Activated CD4-positive, alpha-beta T cell treated with anti-CD3 and anti-CD28 coated beads for 48 hours (primary cell): ENCODE data around the gene CFAP92.
"Not testable (repeated sequence)": the region's sequence is repeated elsewhere in the genome, so short reads cannot be mapped to it uniquely, and the experiment has no call there.

Source experiments
- DNase-seq: peaks from one replicate; pipeline ENCODE4 v3.0.0-alpha.2; 2020

CFAP92 gene

DNA sequence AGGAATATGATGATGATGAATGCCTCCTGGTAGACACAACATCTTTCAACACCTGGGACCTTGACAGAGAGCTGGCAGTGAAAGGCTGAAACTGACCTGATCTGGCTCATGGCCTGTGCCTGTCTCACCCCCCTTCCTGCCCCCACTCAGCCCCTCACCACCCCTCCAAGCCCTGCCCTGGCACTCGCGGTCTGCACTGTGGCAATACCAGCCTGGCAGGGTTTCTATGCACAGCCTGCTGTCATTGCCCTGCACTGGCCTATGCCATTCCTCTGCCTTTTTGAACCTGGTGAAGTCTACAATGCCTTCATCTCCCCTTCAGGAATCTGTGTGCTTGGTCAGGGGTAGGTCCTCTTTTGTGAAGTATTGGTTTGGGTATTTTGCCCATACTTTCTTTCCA is 58.0 kb downstream of the CFAP92 start:
- no peak for DNase-seq

DNA sequence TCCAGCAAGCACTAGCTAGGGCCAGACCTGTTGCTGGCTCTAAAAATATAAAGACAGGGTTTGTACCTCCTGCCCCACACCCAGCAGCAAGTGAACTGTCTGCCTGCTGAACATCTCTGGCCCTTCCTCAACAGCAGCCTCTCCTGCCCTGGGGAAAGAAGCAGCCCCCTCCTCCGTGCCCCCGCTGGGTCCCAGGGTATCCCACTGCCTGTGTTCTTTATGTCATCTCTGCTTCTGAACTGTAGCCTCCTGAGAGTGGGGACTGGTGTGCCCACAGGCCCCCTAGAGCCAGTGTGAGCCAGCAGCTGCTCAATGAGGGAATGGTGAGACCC is 60.0 kb downstream of the CFAP92 start:
- DNase-seq: no peak

DNA sequence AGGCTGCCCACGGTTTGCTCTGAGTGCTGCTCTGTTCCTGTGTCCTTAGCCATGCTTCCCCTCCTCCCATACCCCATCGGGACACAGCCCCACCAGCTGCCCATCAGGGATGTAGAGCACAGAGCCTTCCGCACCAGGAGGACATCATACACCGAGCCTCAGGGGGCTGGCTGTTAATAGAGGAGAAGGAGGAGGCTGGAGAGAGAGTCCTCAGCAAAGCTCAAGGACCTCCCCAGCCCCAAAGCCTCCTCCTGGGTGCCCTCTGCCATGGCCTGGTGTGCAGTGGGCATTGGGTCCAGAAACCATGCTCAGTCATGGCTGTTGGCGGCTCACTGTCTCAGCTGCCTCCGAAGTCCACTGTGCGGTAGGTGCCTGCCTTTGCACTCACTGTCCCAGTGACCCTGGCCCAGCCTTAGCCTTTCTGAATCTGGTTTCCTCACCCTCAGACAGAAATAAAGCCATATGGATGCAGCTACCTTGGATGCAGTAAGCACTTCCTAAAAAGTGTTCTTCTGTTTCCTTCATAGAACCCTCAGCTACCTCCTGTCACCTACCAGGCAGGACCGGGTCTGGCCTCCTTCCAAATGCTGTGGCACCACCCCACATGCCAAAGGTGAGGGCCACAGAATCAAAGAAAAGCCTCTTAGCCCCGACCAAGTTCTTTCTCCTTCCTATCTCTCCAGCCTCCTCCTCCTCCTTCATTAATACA is 60.5 kb downstream of the CFAP92 start:
- DNase-seq: no peak

DNA sequence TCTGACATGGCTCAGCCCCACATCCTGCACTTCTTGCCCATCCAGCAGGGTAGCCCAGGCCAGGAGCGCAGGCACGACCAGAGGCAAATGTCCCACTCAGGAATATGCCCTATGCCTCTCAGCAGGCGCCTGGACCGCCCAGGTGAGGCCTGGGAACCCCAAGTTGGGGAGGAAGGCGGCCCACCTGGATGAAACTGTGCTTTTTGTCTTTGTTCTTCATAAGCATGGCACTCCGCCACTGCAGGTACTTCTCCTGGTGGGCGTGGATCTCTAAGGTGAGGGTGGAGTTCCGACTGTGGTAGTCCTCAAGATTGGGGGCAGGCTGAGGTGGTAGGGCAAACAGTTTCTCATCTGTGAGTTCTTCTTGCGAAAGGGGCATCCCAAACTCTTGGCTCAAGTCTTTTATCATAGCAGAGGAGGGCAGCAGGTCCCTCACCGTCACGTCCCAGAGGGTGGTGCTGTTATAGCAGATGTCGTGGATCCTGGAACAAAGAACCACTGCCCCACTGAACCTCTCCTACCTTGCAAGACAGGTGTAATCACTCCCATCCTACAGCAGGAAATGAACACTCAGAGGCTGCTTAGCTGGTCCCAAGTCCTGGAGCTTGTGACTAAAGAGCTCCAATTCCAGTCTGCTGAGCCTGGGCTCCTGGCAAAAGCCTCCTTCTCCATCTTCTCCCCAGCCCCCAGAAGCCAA is 61.2 kb downstream of the CFAP92 start:
- no peak for DNase-seq

DNA sequence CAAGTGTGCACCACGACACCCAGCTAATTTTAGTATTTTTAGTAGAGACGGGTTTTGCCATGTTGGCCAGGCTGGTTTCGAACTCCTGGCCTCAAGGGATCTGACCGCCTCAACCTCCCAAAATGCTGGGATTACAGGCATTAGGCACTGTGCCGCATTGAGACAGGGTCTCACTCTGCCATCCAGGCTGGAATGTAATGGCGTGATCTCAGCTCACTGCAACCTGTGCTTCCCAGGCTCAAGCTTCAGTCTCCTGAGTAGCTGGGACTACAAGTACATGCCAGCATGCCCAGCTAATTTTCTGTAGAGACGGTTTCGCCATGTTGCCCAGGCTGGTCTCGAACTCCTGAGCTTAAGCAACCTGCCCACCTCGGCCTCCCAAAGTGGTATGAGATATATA is 62.8 kb downstream of the CFAP92 start:
- DNase-seq: no peak

DNA sequence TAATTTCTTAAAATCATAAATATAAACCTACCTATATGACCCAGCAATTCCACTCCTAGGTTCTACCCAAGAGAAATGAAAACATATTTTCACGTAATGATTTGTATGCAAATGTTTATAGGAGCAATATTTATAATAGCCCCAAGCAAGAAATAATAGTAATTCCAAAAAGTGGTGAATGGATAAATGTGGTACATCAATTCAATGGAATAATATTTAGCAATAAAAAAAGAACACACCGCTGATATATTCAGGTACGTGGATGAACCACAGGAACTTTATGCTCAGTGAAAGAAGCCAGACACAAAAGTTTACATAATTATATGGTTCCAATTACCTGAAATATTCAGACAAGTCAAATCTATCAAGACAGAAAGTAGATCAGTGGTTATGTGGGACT is 64.5 kb downstream of the CFAP92 start:
- no peak for DNase-seq

DNA sequence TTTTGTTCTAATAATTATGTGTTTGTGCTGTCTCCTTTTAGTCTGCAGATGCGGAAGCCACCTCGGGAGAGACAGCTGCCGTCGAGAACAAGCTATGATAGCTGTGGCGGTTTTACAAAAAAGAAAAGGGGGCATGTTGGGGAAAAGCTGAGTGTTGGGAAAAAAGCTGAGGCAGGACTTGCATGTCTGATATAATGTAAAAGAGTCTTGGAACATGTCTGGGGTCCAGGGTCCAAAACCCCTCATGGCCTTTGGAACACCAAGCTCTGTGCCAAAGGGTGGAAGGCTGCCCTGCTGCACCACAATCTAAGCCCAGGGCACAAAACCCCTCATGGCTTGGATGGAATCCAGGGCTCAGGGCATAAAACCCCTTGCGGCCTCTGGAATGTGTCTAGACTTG is 69.9 kb downstream of the CFAP92 start:
- DNase-seq: not testable (repeated sequence)

DNA sequence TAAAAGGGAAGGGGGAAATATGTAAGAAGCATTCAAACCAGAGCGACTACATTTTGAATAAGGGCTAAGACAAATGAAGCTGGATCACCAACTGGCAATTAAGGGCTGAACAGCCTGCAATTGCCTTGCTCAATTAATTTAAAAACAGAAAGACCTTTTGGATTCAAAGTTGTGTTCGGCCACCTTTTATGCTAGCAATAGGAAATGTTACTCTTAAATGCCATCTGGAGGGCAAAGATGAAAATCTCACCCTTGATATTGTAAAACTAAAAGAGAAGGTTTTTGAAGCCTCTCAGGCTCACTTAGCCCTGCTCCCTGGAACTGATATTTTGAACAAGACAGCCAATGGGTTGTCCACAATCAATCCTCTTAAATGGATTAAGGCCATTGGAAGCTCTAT is 70.3 kb downstream of the CFAP92 start:
- no peak for DNase-seq

DNA sequence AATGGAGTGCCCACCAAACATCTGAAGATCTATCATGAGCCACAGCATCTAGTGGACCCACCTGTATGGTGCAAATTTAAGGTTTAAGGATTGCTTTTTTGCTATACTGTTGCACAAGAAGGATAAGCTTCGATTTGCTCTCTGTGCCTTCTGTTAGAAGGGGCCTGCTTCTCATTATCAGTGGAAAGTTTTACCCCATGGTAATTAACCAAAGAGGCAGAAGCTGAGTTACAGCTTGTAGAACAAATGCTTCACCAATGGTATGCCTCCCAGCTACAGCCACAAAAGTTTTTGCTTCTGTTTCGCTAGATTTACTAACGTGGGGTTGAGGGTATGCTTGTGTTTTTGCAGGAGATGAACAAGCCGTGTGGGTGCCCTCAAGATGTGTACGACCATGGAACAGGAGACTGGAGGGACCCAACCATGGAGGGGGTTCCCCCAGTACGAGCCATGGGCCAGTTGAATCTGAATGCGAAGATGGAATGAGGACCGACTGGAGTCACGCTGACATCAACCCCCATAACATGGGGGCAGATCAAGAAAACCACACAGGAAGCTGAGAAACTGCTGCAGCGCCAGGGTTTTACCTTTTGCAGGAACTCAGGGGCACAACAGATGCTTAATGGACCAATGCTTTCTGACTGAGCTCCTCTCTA is 70.9 kb downstream of the CFAP92 start:
- peak; percentile 70 for DNase-seq

DNA sequence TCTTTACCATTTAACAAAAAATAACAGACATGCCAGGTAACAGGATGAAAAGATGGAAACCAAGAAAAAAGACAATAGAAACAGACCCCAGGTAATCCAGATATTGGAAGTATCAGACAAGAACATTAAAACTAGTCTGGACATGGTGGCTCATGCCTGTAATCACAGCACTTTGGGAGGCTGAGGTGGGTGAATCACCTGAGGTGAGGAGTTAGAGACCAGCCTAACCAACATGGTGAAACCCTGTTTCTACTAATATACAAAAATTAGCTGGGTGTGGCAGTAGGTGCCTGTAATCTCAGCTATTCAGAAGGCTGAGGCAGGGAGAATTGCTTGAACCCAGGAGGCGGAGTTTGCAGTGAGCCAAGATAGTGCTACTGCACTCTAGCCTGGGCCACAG is 73.9 kb downstream of the CFAP92 start:
- DNase-seq: no peak

DNA sequence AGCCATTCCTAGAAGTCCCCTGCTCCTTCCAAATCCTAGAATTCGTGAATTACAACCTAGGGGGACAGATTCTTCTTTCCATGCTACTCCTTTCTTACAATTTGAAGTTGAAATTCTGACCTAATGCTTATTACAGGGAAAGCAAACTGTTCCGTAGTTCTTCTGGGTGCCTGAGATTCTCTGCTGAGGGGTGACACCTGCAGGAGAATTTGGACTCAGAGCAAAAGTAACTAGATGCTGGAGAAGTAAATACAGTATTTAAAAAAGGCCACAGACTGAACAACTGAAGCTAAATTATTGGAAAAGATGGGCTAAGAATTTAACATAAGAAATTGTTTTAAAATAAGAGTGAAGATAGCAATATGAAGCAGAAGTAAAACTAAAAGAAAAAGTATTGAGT is 76.6 kb downstream of the CFAP92 start:
- no peak for DNase-seq

DNA sequence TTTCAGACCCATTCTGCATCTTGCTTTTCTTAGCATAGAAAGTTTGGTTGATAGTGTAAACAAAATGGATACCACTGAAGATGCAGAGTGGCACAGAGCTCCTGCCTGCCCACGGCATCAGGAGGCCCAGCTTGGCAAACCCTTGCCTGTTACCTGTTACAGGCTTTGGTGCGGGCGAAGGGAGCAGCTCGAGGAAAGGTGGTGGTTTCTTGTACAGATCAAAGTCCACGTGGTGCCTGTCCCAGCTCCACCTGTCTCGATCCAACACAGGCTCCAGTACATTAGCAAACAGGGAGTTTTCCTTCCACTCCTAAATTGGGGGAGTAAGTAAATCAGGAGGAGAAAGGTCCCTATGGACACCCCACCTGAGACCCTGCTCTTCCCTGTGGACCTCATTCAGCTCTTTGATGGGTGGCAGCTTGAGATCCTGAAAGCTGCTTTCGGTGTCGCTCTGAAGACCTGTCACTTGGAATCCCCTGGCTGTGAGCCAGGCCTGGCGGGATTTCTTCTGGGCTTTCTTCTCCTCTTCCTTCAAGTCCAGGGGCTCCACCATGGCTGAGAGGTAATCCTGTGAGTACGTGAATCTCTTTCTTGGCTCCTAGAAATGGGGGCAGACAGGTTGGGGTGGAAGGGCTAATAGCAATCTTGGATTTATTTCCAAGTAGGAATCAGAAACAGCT is 78.8 kb downstream of the CFAP92 start:
- DNase-seq: no peak

DNA sequence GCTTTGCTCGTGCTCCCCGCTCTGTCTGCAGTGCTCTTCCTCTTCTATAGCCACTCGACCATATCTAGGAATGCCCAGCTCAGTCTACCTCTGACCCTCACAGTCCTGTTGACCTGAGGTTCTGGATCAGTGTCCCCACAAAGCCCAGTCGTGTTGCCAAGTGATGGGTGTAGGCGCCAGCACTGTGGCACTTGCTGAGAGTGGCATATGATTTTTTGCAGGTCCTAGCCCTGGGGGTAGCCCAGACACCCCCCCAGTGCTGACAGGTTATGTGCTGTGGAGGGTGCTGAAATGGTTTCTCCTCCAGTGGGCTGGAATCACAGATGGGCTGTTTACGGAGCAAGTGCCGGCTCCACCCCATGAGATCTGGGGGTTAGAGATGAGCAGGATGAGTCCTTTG is 82.0 kb downstream of the CFAP92 start:
- DNase-seq: no peak

DNA sequence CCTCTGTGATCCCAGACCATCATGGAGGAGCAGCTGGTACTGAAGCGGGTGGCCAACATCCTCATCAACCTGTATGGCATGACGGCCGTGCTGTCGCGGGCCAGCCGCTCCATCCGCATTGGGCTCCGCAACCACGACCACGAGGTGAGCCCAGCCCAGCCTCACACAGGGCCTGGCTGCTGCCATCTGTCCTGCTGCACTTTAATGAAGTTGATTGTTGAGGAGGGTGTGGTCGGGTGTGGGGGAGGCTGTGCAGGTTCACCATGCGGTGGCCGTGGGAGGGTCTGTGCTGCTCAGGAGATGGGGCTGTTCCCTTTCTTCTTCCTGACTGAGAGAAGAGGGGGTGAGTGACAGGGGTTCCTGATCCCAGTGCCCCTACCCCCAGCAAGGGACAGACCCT is 83.9 kb downstream of the CFAP92 start:
- no peak for DNase-seq

DNA sequence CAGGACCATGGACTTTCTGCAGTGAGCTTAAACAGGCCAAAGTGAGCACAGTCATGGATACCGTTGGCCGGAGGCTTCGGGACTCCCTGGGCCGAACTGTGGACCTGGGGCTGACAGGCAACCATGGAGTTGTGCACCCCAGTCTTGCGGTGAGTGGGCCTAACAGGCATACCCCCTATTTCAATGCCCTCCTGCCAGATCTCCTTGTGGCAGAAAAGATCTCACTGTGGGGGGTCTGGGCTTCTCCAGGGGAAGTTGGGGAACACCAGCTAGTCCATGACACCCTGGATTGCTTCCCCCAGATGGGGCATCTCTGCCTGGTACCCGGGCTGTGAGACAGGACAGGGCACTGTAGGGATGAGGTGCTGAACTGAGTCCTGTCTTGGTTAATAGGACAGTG is 84.9 kb downstream of the CFAP92 start:
- DNase-seq: no peak

DNA sequence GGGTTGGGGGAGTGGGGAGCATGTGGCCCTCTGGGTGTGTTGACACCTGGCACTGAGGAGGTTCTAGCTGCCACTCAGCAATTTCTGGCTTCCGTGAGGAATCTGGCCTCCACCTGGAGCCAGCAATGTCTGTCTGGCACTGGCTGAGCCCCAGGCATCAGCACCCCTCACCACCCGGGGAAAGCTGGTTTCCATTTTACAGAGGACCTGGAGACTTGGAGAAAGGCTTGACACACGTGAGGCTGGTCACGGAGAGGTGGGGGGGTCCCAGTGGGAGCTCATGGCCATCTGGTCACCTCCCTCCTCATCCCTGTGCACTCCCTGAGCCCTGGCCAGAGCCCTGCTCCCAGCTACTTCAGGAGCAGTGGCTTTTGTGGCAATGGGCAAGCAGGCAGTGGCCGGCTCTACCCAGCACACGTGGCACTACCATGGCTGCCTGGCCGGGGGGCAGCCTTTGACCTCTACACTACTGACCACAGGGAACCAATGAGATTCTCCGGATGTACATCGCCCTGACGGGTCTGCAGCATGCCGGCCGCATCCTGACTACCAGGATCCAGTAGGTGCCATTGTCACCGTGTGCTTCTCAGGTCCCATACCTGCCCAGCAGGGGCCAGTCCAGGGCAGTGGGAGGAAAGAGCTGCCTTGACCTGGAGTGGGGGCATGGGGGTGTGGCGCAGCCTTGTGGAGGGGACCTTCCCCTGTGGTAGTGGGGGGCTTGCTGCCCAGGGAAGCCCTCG is 86.0 kb downstream of the CFAP92 start:
- no peak for DNase-seq

DNA sequence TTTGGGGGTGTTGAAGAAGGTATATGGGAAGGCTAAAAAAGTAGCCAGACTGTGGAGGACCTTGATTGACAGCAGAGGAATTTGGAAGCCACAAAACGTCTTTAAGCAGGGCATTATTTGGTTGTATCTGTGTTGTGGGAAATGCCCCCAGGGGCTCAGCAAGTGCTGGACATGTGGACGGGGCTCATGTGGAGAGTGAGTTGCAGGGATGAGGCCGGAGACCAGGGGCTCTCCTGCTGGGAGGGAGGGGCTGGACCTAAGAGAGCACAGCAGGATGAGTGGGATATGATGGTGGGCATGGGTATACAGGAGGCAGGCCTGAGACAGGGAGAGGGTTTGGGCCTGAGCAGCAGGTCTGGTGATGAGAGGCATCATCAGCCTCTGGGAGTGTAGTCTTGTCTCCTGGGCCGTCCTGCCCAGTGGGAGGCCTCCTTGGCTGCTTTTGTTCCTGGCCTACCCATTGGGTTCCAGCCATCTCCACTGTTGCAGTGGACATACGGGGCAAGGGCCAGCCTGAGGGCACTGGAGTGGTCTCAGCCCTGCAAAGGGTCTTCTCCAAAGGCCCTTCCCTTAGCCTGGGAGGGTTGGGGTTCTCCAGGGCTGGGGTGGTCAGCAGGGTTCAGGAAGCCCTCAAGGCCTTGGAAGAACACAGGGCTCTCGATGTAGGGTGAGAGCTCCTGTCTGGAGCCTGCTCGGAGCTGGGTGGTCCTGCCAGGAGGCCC is 86.9 kb downstream of the CFAP92 start:
- no peak for DNase-seq

DNA sequence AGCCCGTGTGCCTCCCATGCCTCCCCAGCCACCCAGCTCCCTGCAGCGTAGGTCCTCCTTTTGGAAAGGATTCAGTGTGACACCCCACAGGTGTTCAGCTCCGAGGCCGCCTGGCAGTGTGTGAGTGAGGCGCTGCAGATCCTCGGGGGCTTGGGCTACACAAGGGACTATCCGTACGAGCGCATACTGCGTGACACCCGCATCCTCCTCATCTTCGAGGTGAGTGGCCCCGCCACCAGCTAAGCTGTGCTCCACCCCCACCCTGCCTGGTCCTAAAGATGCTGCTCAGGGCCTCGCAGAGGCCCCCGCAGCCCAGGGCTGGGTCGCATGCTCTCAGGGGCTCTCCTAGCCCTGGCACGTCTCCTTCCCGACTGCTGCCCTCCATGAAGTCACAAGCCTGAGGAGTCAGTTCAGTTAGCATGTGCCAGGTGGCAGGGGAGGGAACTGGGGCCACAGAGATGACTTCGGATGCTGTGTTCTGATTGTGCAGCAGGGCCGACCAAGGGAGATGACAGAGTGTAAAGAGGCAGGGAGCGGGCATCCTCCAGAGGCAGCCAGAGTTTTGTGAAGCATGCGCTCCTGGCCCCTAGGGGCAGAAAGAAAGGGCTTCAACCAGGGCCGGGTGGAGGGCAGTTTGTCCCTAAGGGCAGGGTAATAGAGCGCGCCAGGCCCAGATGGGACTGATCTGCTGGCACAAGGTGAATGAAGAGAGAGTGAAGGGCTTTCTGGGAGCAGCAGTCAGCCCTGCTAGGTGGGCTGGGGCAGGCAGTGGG is 87.7 kb downstream of the CFAP92 start:
- no peak for DNase-seq

DNA sequence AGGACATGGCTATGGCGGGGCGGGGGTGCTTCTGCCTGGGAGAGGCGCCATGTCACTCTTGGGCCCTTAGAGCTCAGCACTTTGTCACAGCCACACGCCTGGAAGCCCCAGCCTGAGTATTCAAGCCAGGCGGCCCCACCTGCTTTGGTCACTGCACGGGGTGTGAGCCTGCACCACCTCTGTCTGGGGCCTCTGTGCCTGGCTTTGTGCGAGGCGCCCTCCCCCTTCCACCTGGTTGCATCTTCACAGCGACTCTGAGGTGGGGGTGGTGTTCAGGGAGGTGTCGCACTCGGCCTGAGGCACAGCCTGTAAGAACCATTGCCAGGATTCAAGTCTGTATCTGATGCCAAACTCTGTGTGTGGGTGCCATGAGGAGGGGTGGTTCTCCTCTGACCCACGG is 90.4 kb downstream of the CFAP92 start:
- DNase-seq: no peak

DNA sequence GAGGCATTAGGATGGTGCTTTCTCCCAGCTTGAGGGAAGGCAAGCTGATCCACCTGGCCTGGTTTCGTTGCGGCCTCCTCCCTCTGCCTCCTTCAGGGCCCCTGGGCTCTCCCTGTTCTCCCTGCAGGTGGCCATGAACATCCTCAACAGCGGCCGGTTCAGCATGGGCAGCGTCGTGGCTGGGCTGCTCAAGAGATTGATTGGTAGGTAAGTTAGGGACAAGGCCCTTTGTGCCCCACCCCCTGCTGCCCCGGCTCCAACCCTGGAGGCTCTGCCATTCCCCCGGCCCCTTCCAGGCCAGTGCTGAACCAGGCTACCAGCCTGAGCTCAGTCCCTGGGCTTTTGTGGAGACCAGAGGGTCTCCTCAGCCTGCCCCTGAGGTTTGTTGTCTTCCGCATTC is 91.5 kb downstream of the CFAP92 start:
- no peak for DNase-seq

DNA sequence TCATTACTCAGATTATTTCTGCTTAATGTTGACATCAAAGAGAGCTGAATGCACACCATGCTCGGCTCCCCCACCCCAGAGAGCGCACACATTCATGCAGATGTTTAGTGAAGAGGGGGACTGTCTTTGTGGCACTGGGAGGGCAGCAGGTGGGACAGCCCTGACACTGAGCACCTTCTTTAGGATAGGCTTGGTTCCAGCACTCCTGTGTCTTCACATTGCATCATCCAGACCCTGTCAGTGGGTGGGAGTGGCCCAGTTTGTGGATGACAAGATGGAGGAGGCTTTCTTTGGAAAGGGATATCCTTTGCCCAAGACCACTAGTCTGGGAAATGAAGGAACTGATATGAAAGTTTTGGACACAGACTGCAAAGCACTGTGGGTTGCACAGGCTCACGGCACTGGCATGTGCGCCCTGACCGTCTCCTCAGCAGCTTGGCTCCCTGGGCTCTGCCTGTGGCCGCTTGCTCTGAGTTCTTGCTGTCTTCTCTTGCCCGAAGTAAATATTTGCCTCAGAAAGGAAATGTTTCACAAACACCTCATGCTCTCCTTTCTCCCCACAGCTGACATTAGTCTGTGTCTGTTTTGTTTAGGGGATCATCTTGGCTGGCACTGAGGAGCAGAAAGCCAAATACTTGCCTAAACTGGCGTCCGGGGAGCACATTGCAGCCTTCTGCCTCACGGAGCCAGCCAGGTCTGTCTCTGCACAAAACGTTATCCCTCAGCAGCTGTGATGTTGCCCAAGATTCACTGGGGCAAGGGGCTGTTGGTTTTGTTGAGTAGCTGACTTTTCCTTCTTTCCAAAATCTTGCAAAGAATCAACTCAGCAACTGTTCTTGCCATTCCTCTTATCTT is 97.8 kb downstream of the CFAP92 start:
- no peak for DNase-seq
